NCI-H2227 (cell line): ENCODE results near the gene COMTD1.

Source experiments
- DNase-seq: peaks from one replicate; lab custom pipeline; 2025; ENCODE audit not compliant: unreplicated experiment; lab: John Stamatoyannopoulos, UW

COMTD1 gene

GRCh38 chr10:75235375-75236177, at the start of gene COMTD1:
Gene COMTD1, minus strand, starts transcription at chr10:75235957. Its CDS starts 29 bp downstream, at chr10:75235928.
- DNase-seq: peak; percentile 92

GRCh38 chr10:75283671-75284470, 48.1 kb upstream of the COMTD1 start:
- peak; percentile 45 for DNase-seq

- DNase-seq: peak; percentile 66
These were observed 47.4 kb upstream of the COMTD1 start for GRCh38 chr10:75283078-75283670.

GRCh38 chr10:75281974-75282373, 46.2 kb upstream of the COMTD1 start:
- no peak for DNase-seq

GRCh38 chr10:75280236-75280635, 44.5 kb upstream of the COMTD1 start:
- no peak for DNase-seq

- no peak for DNase-seq
These were observed 40.5 kb upstream of the COMTD1 start for GRCh38 chr10:75276069-75276872.

GRCh38 chr10:75272896-75273295, 37.1 kb upstream of the COMTD1 start:
- DNase-seq: no peak

- DNase-seq: no peak
These were observed 36.3 kb upstream of the COMTD1 start for GRCh38 chr10:75272094-75272493.

GRCh38 chr10:75269605-75270004, 33.8 kb upstream of the COMTD1 start:
- no peak for DNase-seq

GRCh38 chr10:75266945-75267344, 31.2 kb upstream of the COMTD1 start:
- DNase-seq: no peak

- DNase-seq: no peak
These were observed 30.1 kb upstream of the COMTD1 start for GRCh38 chr10:75265856-75266255.

GRCh38 chr10:75263806-75264205, 28.0 kb upstream of the COMTD1 start:
- no peak for DNase-seq

GRCh38 chr10:75261813-75262705, 26.3 kb upstream of the COMTD1 start:
- DNase-seq: peak; percentile 14

- DNase-seq: no peak
These were observed 25.2 kb upstream of the COMTD1 start for GRCh38 chr10:75260990-75261389.

GRCh38 chr10:75254739-75255138, 19.0 kb upstream of the COMTD1 start:
- no peak for DNase-seq

GRCh38 chr10:75253281-75254220, 17.8 kb upstream of the COMTD1 start:
- DNase-seq: no peak

- DNase-seq: no peak
These were observed 15.2 kb upstream of the COMTD1 start for GRCh38 chr10:75250934-75251333.

GRCh38 chr10:75247797-75248196, 12.0 kb upstream of the COMTD1 start:
- DNase-seq: no peak

GRCh38 chr10:75246506-75246905, 10.7 kb upstream of the COMTD1 start:
- DNase-seq: no peak
